Activated T-cell treated with anti-CD3 and anti-CD28 coated beads, Interleukin-2, amount 50 U/mL, for 24 hours (primary cell): ENCODE data around the gene POC1A.
"Not testable (repeated sequence)": the region's sequence is repeated elsewhere in the genome, so short reads cannot be mapped to it uniquely, and the experiment has no call there.

Source experiments
- DNase-seq: peaks from one replicate; pipeline ENCODE4 v3.0.0-alpha.2; 2020
- H3K27ac Mint-ChIP-seq: 2 replicates; pipeline ENCODE4 v1.8.0; 2020; ENCODE audit warnings: mild to moderate bottlenecking, mixed read lengths
- H3K27me3 Mint-ChIP-seq: 2 replicates; pipeline ENCODE4 v1.8.0; 2020; ENCODE audit warnings: mixed read lengths
- H3K36me3 Mint-ChIP-seq: 2 replicates; pipeline ENCODE4 v1.8.0; 2020; ENCODE audit warnings: low read depth, mixed read lengths
- H3K4me1 Mint-ChIP-seq: 2 replicates; pipeline ENCODE4 v1.8.0; 2020; ENCODE audit warnings: low read depth, mixed read lengths
- H3K4me3 Mint-ChIP-seq: 2 replicates; pipeline ENCODE4 v1.8.0; 2020; ENCODE audit warnings: mild to moderate bottlenecking, moderate library complexity, mixed read lengths
- H3K9me3 Mint-ChIP-seq: 2 replicates; pipeline ENCODE4 v1.8.0; 2020; ENCODE audit warnings: mixed read lengths

POC1A gene

GRCh38 chr3:52191663-52192062 lies 37.4 kb upstream of the POC1A start:
- Mint-ChIP-seq H3K4me1 (peaks cover 8% of the 10 kb centered on the region), H3K9me3 (no peaks in the 10 kb centered on the region), H3K27me3 (no peaks in the 10 kb centered on the region), H3K27ac (no peak overlapping the region), H3K36me3 (no peaks in the 10 kb centered on the region), H3K4me3 (no peak overlapping the region)
- DNase-seq: no peak

- Mint-ChIP-seq H3K27ac (no peak overlapping the region), H3K9me3 (no peaks in the 10 kb centered on the region), H3K36me3 (no peaks in the 10 kb centered on the region), H3K27me3 (no peaks in the 10 kb centered on the region), H3K4me1 (no peaks in the 10 kb centered on the region), H3K4me3 (no peak overlapping the region)
- DNase-seq: no peak
Observed at GRCh38 chr3:52190294-52191074, 36.3 kb upstream of the POC1A start.

DNA sequence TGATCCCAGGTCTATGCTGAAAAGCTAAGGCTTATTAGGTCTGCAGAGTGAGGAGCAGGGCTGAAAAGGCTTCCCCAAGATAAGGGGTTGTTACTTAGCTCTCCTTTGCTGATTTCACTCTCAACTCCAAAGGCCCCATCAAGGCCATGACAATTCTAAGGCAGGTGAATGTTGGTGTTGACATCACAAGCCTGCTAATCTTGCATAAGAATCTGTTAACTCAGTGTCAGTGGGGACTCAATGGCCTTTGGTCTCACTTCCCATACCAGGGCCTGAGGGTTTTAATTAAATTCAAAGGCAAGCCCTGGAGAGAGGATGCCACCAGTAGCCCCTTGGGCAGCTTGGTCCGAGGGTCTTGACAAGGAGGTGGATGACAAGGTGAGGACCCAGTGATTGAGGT lies 34.3 kb upstream of the POC1A start:
- no peaks in the 10 kb centered on the region for H3K27me3 Mint-ChIP-seq
- H3K4me1 Mint-ChIP-seq: no peaks in the 10 kb centered on the region
- H3K27ac Mint-ChIP-seq: no peak overlapping the region
- no peak for DNase-seq
- H3K36me3 Mint-ChIP-seq: no peaks in the 10 kb centered on the region
- no peaks in the 10 kb centered on the region for H3K9me3 Mint-ChIP-seq
- H3K4me3 Mint-ChIP-seq: no peak overlapping the region

GRCh38 chr3:52186729-52187128 lies 32.5 kb upstream of the POC1A start:
- DNase-seq: no peak
- no peaks in the 10 kb centered on the region for H3K27me3 Mint-ChIP-seq
- no peak overlapping the region for H3K4me3 Mint-ChIP-seq
- H3K4me1 Mint-ChIP-seq: peaks cover 3% of the 10 kb centered on the region
- H3K9me3 Mint-ChIP-seq: no peaks in the 10 kb centered on the region
- H3K36me3 Mint-ChIP-seq: no peaks in the 10 kb centered on the region
- no peak overlapping the region for H3K27ac Mint-ChIP-seq

- H3K27me3 Mint-ChIP-seq: no peaks in the 10 kb centered on the region
- H3K36me3 Mint-ChIP-seq: no peaks in the 10 kb centered on the region
- no peak for DNase-seq
- no peak overlapping the region for H3K27ac Mint-ChIP-seq
- no peak overlapping the region for H3K4me3 Mint-ChIP-seq
- H3K4me1 Mint-ChIP-seq: peaks cover 3% of the 10 kb centered on the region
- H3K9me3 Mint-ChIP-seq: no peaks in the 10 kb centered on the region
Observed at GRCh38 chr3:52185837-52186236, 31.6 kb upstream of the POC1A start.

DNA sequence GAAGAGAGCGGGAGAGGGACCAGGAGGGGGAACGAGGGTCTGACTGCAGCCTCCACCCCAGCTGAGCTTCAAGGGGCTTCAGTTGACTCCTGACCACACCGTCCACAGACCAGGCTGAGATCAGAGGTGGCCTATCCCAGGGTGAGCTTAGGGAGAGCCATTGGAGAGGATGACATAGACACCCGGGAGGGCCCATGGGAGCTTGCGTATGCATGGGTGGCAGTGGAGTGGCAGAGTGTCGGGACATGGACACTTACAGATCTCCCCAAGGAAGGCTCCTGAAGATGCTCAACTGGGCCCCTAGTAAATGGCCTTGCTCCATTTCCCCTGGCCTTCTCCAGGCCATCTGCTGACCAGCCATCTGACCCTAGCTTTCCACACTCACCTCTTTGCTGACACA lies 31.1 kb upstream of the POC1A start:
- no peaks in the 10 kb centered on the region for H3K9me3 Mint-ChIP-seq
- no peak overlapping the region for H3K4me3 Mint-ChIP-seq
- H3K4me1 Mint-ChIP-seq: peaks cover 3% of the 10 kb centered on the region
- H3K27ac Mint-ChIP-seq: no peak overlapping the region
- H3K36me3 Mint-ChIP-seq: no peaks in the 10 kb centered on the region
- DNase-seq: no peak
- no peaks in the 10 kb centered on the region for H3K27me3 Mint-ChIP-seq

DNA sequence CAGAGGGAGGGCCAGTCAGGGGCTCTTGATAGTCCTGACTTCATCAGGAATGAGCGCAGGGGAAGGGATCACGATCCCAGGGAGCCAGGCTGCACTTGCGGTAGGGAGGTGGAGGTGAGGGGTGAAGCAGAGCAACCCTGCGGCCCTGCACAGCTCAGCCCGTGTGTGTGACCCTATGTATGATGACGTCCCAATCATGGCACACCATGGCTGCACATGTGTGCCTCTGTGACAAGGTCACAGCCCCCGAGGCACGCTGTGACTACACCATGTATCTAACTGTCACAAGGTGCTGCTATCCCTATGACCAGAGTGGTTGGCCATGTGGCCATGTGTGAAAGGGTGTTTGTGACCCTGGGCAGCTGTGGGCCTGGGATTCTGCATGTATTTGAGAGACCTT lies 30.5 kb upstream of the POC1A start:
- peaks cover 3% of the 10 kb centered on the region for H3K4me1 Mint-ChIP-seq
- no peak overlapping the region for H3K27ac Mint-ChIP-seq
- H3K27me3 Mint-ChIP-seq: no peaks in the 10 kb centered on the region
- H3K9me3 Mint-ChIP-seq: no peaks in the 10 kb centered on the region
- H3K36me3 Mint-ChIP-seq: no peaks in the 10 kb centered on the region
- H3K4me3 Mint-ChIP-seq: no peak overlapping the region
- no peak for DNase-seq

GRCh38 chr3:52183786-52184445 lies 29.7 kb upstream of the POC1A start:
- H3K9me3 Mint-ChIP-seq: no peaks in the 10 kb centered on the region
- H3K4me3 Mint-ChIP-seq: no peak overlapping the region
- no peaks in the 10 kb centered on the region for H3K36me3 Mint-ChIP-seq
- no peaks in the 10 kb centered on the region for H3K27me3 Mint-ChIP-seq
- H3K27ac Mint-ChIP-seq: no peak overlapping the region
- no peak for DNase-seq
- peaks cover 3% of the 10 kb centered on the region for H3K4me1 Mint-ChIP-seq

DNA sequence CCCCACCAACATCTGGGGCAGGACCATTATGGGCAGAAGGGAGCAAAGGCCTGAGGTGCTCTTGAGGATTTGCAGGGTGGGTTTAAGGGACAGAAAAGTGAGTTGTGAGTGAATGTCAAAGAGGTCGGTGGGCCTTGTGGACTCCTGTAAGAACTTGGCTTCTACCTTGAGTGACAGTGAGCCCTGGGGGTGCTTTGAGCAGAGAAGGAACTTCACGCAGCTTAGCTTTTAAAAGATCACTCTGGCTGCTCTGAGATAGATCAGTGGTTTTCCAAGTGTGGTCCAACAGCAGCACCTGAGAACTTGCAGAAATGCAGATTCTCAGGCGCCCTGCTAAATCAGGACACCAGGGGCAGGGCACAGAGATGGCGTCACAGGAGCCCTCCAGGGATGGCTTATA lies 28.5 kb upstream of the POC1A start:
- Mint-ChIP-seq H3K9me3 (no peaks in the 10 kb centered on the region), H3K4me1 (peaks cover 3% of the 10 kb centered on the region), H3K4me3 (no peak overlapping the region), H3K36me3 (no peaks in the 10 kb centered on the region), H3K27ac (no peak overlapping the region), H3K27me3 (no peaks in the 10 kb centered on the region)
- DNase-seq: no peak

- H3K4me1 Mint-ChIP-seq: peaks cover 3% of the 10 kb centered on the region
- no peaks in the 10 kb centered on the region for H3K27me3 Mint-ChIP-seq
- H3K36me3 Mint-ChIP-seq: no peaks in the 10 kb centered on the region
- H3K27ac Mint-ChIP-seq: no peak overlapping the region
- no peaks in the 10 kb centered on the region for H3K9me3 Mint-ChIP-seq
- no peak overlapping the region for H3K4me3 Mint-ChIP-seq
- no peak for DNase-seq
Observed at GRCh38 chr3:52182196-52182595, 28.0 kb upstream of the POC1A start.

DNA sequence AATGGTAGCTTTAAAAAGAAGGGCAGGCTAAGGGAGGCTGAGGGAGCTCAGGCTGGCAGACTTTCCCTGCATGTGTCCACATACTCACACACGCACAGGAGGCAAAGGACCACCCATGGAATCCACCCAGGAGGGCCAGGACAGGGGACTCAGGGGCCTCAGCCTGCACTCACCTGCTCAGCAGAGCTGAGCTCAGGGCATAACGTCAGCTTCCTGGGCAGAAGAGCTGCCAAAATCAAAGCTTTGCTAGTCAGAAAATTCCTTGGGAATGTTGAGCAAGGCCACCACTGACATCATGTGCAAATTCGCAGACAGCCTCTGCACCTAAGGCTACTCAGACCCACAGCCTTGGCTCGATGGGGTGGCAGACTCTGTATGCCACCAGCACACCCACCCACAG lies 27.3 kb upstream of the POC1A start:
- H3K36me3 Mint-ChIP-seq: no peaks in the 10 kb centered on the region
- no peaks in the 10 kb centered on the region for H3K9me3 Mint-ChIP-seq
- H3K4me1 Mint-ChIP-seq: peaks cover 3% of the 10 kb centered on the region
- DNase-seq: no peak
- H3K4me3 Mint-ChIP-seq: no peak overlapping the region
- H3K27me3 Mint-ChIP-seq: no peaks in the 10 kb centered on the region
- H3K27ac Mint-ChIP-seq: no peak overlapping the region

- no peaks in the 10 kb centered on the region for H3K27me3 Mint-ChIP-seq
- H3K4me3 Mint-ChIP-seq: no peak overlapping the region
- no peak overlapping the region for H3K27ac Mint-ChIP-seq
- H3K4me1 Mint-ChIP-seq: peaks cover 3% of the 10 kb centered on the region
- DNase-seq: no peak
- H3K36me3 Mint-ChIP-seq: no peaks in the 10 kb centered on the region
- H3K9me3 Mint-ChIP-seq: no peaks in the 10 kb centered on the region
Observed at GRCh38 chr3:52178537-52178936, 24.3 kb upstream of the POC1A start.

GRCh38 chr3:52178126-52178525 lies 23.9 kb upstream of the POC1A start:
- H3K27me3 Mint-ChIP-seq, H3K9me3 Mint-ChIP-seq, H3K36me3 Mint-ChIP-seq, H3K4me3 Mint-ChIP-seq, H3K4me1 Mint-ChIP-seq, H3K27ac Mint-ChIP-seq, DNase-seq: not testable (repeated sequence)

GRCh38 chr3:52177701-52178042 lies 23.4 kb upstream of the POC1A start:
- no peak overlapping the region for H3K27ac Mint-ChIP-seq
- peaks cover 3% of the 10 kb centered on the region for H3K4me1 Mint-ChIP-seq
- H3K4me3 Mint-ChIP-seq: no peak overlapping the region
- H3K27me3 Mint-ChIP-seq: no peaks in the 10 kb centered on the region
- H3K9me3 Mint-ChIP-seq: no peaks in the 10 kb centered on the region
- no peak for DNase-seq
- no peaks in the 10 kb centered on the region for H3K36me3 Mint-ChIP-seq

- Mint-ChIP-seq H3K27me3 (no peaks in the 10 kb centered on the region), H3K27ac (no peak overlapping the region), H3K4me3 (no peak overlapping the region), H3K36me3 (no peaks in the 10 kb centered on the region), H3K9me3 (no peaks in the 10 kb centered on the region), H3K4me1 (no peaks in the 10 kb centered on the region)
- no peak for DNase-seq
Observed at GRCh38 chr3:52176951-52177700, 22.9 kb upstream of the POC1A start.
